ENCODE data around the gene SF3B5. TPM values are rescaled to one million over a fixed set of nuclear protein-coding genes. Genes with fewer than 3 reads are reported as not detected.

The SF3B5 gene
- total and polyA plus RNA-seq, 9 of the 15 experiments (the other 6 are each of a cell fraction or from before 2014, with no cell fraction given): 238 to 1,211 (median 407) TPM

- no peak for TF ChIP-seq CREB5 (CRISPR knock-in tag; IDR thresholded peaks at IDR 0.05)
- TF ChIP-seq NCOA2 (IDR thresholded peaks at IDR 0.05; ENCODE audit: partially characterized antibody in 2 of 2): no peak
- TF ChIP-seq RREB1 (CRISPR knock-in tag; IDR thresholded peaks at IDR 0.05): no peak
- no peak for TF ChIP-seq SMARCA4 (IDR thresholded peaks at IDR 0.05)
- TF ChIP-seq KDM5B (IDR thresholded peaks at IDR 0.05; ENCODE audit: insufficient replicate concordance, low read depth, low read length): peak; percentile 50
- no peak for TF ChIP-seq RUNX1 (IDR thresholded peaks at IDR 0.05; ENCODE audit: low read depth)
- peak; percentile 0 for TF ChIP-seq PHF20 (IDR thresholded peaks at IDR 0.05; ENCODE audit: partially characterized antibody)
- no peak for TF ChIP-seq MTA1 (IDR thresholded peaks at IDR 0.05; ENCODE audit: borderline replicate concordance)
- TF ChIP-seq HMGN3 (IDR thresholded peaks at IDR 0.05; ENCODE audit: borderline replicate concordance, extremely low read depth, insufficient read length, low read depth, low read length): peak; percentile 47
- TF ChIP-seq CTBP1 (IDR thresholded peaks at IDR 0.05; ENCODE audit: borderline replicate concordance): no peak
- no peak for TF ChIP-seq ZNF124 (CRISPR knock-in tag; IDR thresholded peaks at IDR 0.05)
- no peak for TF ChIP-seq POLR3G (IDR thresholded peaks at IDR 0.05; ENCODE audit: extremely low read depth, insufficient read length, insufficient replicate concordance)
- no peak for TF ChIP-seq ETV1 (tag; conservative IDR thresholded peaks at IDR 0.05; ENCODE audit: low read depth)
- TF ChIP-seq ZMIZ1 (IDR thresholded peaks at IDR 0.05; ENCODE audit: low read depth in 2 of 2, low read length in 2 of 2): no peak
- TF ChIP-seq KAT8 (IDR thresholded peaks at IDR 0.05; ENCODE audit: low read depth): no peak
- TF ChIP-seq TAF15 (IDR thresholded peaks at IDR 0.05; ENCODE audit: low read depth, low read length): no peak
- no peak for TF ChIP-seq EZH2 (IDR thresholded peaks at IDR 0.05; ENCODE audit: borderline replicate concordance, low read depth, low read length)
Observed at GRCh38 chr6:144064402-144065212, 30.8 kb downstream of the SF3B5 start (continued).
